ENCODE results near the gene CRMP1.

Gene CRMP1

GRCh38 chr4:5893004-5893580, at the start of gene CRMP1:
Gene CRMP1 (minus strand): TSS chr4:5893086. CDS start chr4:5892969, 117 bp downstream.
- no peak for DNase-seq (ENCODE audit: low read depth)
- no peak within 1 kb of the TSS for H3K4me3 ChIP-seq (ENCODE audit: control insufficient read depth, low read depth, low read length)
- no peak for TF ChIP-seq CTCF (IDR thresholded peaks at IDR 0.05; ENCODE audit: control insufficient read depth, insufficient read depth, low read depth, low read length, missing control alignments)

GRCh38 chr4:5941601-5942000, 48.7 kb upstream of the CRMP1 start:
- H3K4me3 ChIP-seq (ENCODE audit: control insufficient read depth, low read depth, low read length): no peak overlapping the region
- DNase-seq (ENCODE audit: low read depth): no peak
- no peak for TF ChIP-seq CTCF (IDR thresholded peaks at IDR 0.05; ENCODE audit: control insufficient read depth, insufficient read depth, low read depth, low read length, missing control alignments)

GRCh38 chr4:5940470-5941203, 47.8 kb upstream of the CRMP1 start:
- no peak for TF ChIP-seq CTCF (IDR thresholded peaks at IDR 0.05; ENCODE audit: control insufficient read depth, insufficient read depth, low read depth, low read length, missing control alignments)
- no peak for DNase-seq (ENCODE audit: low read depth)
- H3K4me3 ChIP-seq (ENCODE audit: control insufficient read depth, low read depth, low read length): no peak overlapping the region

GRCh38 chr4:5933996-5934831, 41.3 kb upstream of the CRMP1 start:
- DNase-seq (ENCODE audit: low read depth): no peak
- no peak for TF ChIP-seq CTCF (IDR thresholded peaks at IDR 0.05; ENCODE audit: control insufficient read depth, insufficient read depth, low read depth, low read length, missing control alignments)
- H3K4me3 ChIP-seq (ENCODE audit: control insufficient read depth, low read depth, low read length): no peak overlapping the region

GRCh38 chr4:5933116-5933515, 40.2 kb upstream of the CRMP1 start:
- no peak for DNase-seq (ENCODE audit: low read depth)
- no peak for TF ChIP-seq CTCF (IDR thresholded peaks at IDR 0.05; ENCODE audit: control insufficient read depth, insufficient read depth, low read depth, low read length, missing control alignments)
- no peak overlapping the region for H3K4me3 ChIP-seq (ENCODE audit: control insufficient read depth, low read depth, low read length)

GRCh38 chr4:5932035-5932568, 39.2 kb upstream of the CRMP1 start:
- H3K4me3 ChIP-seq (ENCODE audit: control insufficient read depth, low read depth, low read length): no peak overlapping the region
- no peak for DNase-seq (ENCODE audit: low read depth)
- no peak for TF ChIP-seq CTCF (IDR thresholded peaks at IDR 0.05; ENCODE audit: control insufficient read depth, insufficient read depth, low read depth, low read length, missing control alignments)
